WTC11 (cell line): ENCODE measurements around the gene CLASP1. TPM values are rescaled to one million over a fixed set of nuclear protein-coding genes. Genes with fewer than 3 reads are reported as not detected.

Source experiments
- ATAC-seq: fragments of 200-7000 bp; cut with Tn5 transposase; 2 replicates; pipeline ENCODE4 v1.10.0; 2021; ENCODE audit warnings: mild to moderate bottlenecking, moderate library complexity
- CTCF ChIA-PET: fragments of 300-600 bp; sonication (Branson Sonifier 250); formaldehyde crosslinking; loops from one replicate; lab custom pipeline; 2021; ENCODE audit warnings: antibody characterized with exemption; lab: Charles Lee
- POLR2A ChIA-PET: fragments of 350-600 bp; sonication (Branson Sonifier 250); formaldehyde crosslinking; loops from one replicate; lab custom pipeline; 2021; ENCODE audit warnings: antibody characterized with exemption; lab: Charles Lee
- DNase-seq: peaks from one replicate; pipeline ENCODE4 v3.0.0; 2021; ENCODE audit warnings: low spot score
- H3K27ac Mint-ChIP-seq: 2 replicates; pipeline ENCODE4 v1.8.0; 2021; ENCODE audit warnings: mixed read lengths
- H3K27me3 Mint-ChIP-seq: 2 replicates; pipeline ENCODE4 v1.8.0; 2021; ENCODE audit warnings: low read depth, mild to moderate bottlenecking, moderate library complexity, mixed read lengths
- H3K36me3 Mint-ChIP-seq: 2 replicates; pipeline ENCODE4 v1.8.0; 2021; ENCODE audit warnings: mixed read lengths
- H3K4me1 Mint-ChIP-seq: 2 replicates; pipeline ENCODE4 v1.8.0; 2022; ENCODE audit warnings: mixed read lengths
- H3K4me3 Mint-ChIP-seq: 2 replicates; pipeline ENCODE4 v1.8.0; 2021; ENCODE audit warnings: mild to moderate bottlenecking, moderate library complexity, mixed read lengths
- H3K9me3 Mint-ChIP-seq: 2 replicates; pipeline ENCODE4 v1.8.0; 2021; ENCODE audit warnings: mixed read lengths
- FOXK1 ChIP-seq: sonication (generic); formaldehyde crosslinking; IDR thresholded peaks from 2 replicates; pipeline ENCODE4 v1.8.0; 2022; ENCODE audit warnings: mild to moderate bottlenecking, moderate library complexity, missing genetic modification reagents
- FOXP1 ChIP-seq: sonication (generic); formaldehyde crosslinking; IDR thresholded peaks from 2 replicates; pipeline ENCODE4 v1.8.0; 2022; ENCODE audit warnings: missing genetic modification reagents, mild to moderate bottlenecking, moderate library complexity, borderline replicate concordance
- GTF2I ChIP-seq: fragments of 250-450 bp; sonication (Bioruptor Pico); conservative IDR thresholded peaks from 2 replicates; pipeline ENCODE4 v1.4.0; 2021; ENCODE audit warnings: mild to moderate bottlenecking
- KAT7 ChIP-seq: sonication (generic); formaldehyde crosslinking; IDR thresholded peaks from 2 replicates; pipeline ENCODE4 v1.8.1; 2023; ENCODE audit warnings: missing genetic modification reagents, mild to moderate bottlenecking, borderline replicate concordance
- MXD4 ChIP-seq: fragments of 250-450 bp; sonication (Bioruptor Pico); IDR thresholded peaks from 2 replicates; pipeline ENCODE4 v1.8.0; 2021; ENCODE audit warnings: mild to moderate bottlenecking, moderate library complexity, borderline replicate concordance
- NR1H2 ChIP-seq: sonication (generic); formaldehyde crosslinking; IDR thresholded peaks from 2 replicates; pipeline ENCODE4 v1.9.0; 2021; ENCODE audit warnings: mild to moderate bottlenecking, moderate library complexity, missing genetic modification reagents
- NR2C2 ChIP-seq: sonication (generic); formaldehyde crosslinking; IDR thresholded peaks from 2 replicates; pipeline ENCODE4 v1.8.0; 2022; ENCODE audit warnings: mild to moderate bottlenecking, missing genetic modification reagents
- SMAD3 ChIP-seq: sonication (generic); formaldehyde crosslinking; IDR thresholded peaks from 2 replicates; pipeline ENCODE4 v1.8.0; 2022; ENCODE audit warnings: missing genetic modification reagents, mild to moderate bottlenecking, borderline replicate concordance
- ZNF232 ChIP-seq: sonication (generic); formaldehyde crosslinking; IDR thresholded peaks from 2 replicates; pipeline ENCODE4 v1.8.0; 2022; ENCODE audit warnings: mild to moderate bottlenecking, missing genetic modification reagents
- ZNF396 ChIP-seq: fragments of 250-450 bp; sonication (Bioruptor Pico); IDR thresholded peaks from 2 replicates; pipeline ENCODE4 v1.8.0; 2021; ENCODE audit warnings: mild to moderate bottlenecking, moderate library complexity, borderline replicate concordance
- ZNF671 ChIP-seq: fragments of 250-450 bp; sonication (Bioruptor Pico); IDR thresholded peaks from 2 replicates; pipeline ENCODE4 v1.8.0; 2021; ENCODE audit warnings: mild to moderate bottlenecking
- total RNA-seq: library from RNA; stranded (reverse); gene quantifications from 3 replicates; pipeline ENCODE4 v1.2.3, GENCODE V29; 2021
- TF ChIP-seq, protein P1 (sequence below): sonication (generic); formaldehyde crosslinking; IDR thresholded peaks from 2 replicates; pipeline ENCODE4 v1.8.1; 2022; ENCODE audit warnings: low read depth, missing genetic modification reagents, borderline replicate concordance
- TF ChIP-seq, protein P2 (sequence below): fragments of 250-450 bp; sonication (Bioruptor Pico); IDR thresholded peaks from 2 replicates; pipeline ENCODE4 v1.9.0; 2021; ENCODE audit warnings: mild to moderate bottlenecking, borderline replicate concordance
- TF ChIP-seq, protein P3 (sequence below): sonication (generic); formaldehyde crosslinking; IDR thresholded peaks from 2 replicates; pipeline ENCODE4 v1.8.0; 2023; ENCODE audit warnings: missing genetic modification reagents
- TF ChIP-seq, protein P4 (sequence below): sonication (generic); formaldehyde crosslinking; IDR thresholded peaks from 2 replicates; pipeline ENCODE4 v1.8.0; 2022; ENCODE audit warnings: mild to moderate bottlenecking, missing genetic modification reagents
- TF ChIP-seq, protein P5 (sequence below): sonication (generic); formaldehyde crosslinking; IDR thresholded peaks from 2 replicates; pipeline ENCODE4 v1.8.1; 2022; ENCODE audit warnings: low read depth, mild to moderate bottlenecking, moderate library complexity, missing genetic modification reagents, borderline replicate concordance
- TF ChIP-seq, protein P6 (sequence below): sonication (generic); formaldehyde crosslinking; IDR thresholded peaks from 2 replicates; pipeline ENCODE4 v1.8.0; 2023; ENCODE audit warnings: mild to moderate bottlenecking, missing genetic modification reagents
- TF ChIP-seq, protein P7 (sequence below): sonication (generic); formaldehyde crosslinking; IDR thresholded peaks from 2 replicates; pipeline ENCODE4 v1.8.1; 2022; ENCODE audit warnings: mild to moderate bottlenecking, moderate library complexity, missing genetic modification reagents

CLASP1 gene
- total RNA-seq, 1 experiment from 2014 or later = 50.0 TPM

DNA sequence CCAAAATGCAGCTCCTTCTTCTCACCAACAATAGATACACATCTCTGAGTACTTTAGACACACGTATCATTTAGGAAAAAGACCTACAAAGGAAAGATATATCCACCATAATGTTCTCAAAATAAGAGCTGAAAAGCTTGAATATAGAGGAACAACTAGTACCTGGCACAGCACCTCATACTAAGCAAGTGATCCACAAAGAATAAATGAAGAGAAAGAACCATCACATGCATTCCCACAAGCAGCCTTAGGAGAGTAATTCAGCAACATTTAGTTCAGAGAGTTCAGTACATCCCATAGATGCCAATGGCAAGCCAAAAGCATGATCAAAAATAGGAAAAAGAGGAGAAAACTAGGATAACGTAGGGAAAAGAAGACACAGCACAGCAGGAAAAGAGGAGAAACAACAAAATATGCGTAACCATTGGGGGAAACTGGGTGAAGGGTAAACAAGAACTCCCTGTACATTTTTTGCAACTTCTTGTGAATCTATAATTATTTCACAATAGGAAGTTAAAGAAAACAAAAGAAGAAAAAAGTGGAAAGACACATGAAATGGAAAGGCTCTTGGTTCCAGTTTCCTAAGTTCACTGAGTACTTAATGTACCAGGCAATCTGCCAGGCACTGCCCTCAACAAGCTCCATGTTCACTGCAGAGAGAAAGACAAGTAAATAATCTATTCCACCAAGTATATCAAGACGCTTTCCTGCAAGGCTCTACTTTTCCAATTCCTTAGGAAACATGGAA is 22.3 kb downstream of the CLASP1 start:
- peaks cover 12% of the 10 kb centered on the region for H3K9me3 Mint-ChIP-seq
- TF ChIP-seq KAT7 (CRISPR knock-in tag) = no peak
- TF ChIP-seq, protein P1, sequence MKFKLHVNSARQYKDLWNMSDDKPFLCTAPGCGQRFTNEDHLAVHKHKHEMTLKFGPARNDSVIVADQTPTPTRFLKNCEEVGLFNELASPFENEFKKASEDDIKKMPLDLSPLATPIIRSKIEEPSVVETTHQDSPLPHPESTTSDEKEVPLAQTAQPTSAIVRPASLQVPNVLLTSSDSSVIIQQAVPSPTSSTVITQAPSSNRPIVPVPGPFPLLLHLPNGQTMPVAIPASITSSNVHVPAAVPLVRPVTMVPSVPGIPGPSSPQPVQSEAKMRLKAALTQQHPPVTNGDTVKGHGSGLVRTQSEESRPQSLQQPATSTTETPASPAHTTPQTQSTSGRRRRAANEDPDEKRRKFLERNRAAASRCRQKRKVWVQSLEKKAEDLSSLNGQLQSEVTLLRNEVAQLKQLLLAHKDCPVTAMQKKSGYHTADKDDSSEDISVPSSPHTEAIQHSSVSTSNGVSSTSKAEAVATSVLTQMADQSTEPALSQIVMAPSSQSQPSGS (CRISPR knock-in tag) = no peak
- TF ChIP-seq NR2C2 (CRISPR knock-in tag) = no peak
- no peak for TF ChIP-seq MXD4 (CRISPR knock-in tag)
- no peak for TF ChIP-seq FOXP1
- TF ChIP-seq, protein P2, sequence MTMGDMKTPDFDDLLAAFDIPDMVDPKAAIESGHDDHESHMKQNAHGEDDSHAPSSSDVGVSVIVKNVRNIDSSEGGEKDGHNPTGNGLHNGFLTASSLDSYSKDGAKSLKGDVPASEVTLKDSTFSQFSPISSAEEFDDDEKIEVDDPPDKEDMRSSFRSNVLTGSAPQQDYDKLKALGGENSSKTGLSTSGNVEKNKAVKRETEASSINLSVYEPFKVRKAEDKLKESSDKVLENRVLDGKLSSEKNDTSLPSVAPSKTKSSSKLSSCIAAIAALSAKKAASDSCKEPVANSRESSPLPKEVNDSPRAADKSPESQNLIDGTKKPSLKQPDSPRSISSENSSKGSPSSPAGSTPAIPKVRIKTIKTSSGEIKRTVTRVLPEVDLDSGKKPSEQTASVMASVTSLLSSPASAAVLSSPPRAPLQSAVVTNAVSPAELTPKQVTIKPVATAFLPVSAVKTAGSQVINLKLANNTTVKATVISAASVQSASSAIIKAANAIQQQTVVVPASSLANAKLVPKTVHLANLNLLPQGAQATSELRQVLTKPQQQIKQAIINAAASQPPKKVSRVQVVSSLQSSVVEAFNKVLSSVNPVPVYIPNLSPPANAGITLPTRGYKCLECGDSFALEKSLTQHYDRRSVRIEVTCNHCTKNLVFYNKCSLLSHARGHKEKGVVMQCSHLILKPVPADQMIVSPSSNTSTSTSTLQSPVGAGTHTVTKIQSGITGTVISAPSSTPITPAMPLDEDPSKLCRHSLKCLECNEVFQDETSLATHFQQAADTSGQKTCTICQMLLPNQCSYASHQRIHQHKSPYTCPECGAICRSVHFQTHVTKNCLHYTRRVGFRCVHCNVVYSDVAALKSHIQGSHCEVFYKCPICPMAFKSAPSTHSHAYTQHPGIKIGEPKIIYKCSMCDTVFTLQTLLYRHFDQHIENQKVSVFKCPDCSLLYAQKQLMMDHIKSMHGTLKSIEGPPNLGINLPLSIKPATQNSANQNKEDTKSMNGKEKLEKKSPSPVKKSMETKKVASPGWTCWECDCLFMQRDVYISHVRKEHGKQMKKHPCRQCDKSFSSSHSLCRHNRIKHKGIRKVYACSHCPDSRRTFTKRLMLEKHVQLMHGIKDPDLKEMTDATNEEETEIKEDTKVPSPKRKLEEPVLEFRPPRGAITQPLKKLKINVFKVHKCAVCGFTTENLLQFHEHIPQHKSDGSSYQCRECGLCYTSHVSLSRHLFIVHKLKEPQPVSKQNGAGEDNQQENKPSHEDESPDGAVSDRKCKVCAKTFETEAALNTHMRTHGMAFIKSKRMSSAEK (CRISPR knock-in tag) = no peak
- TF ChIP-seq, protein P3, sequence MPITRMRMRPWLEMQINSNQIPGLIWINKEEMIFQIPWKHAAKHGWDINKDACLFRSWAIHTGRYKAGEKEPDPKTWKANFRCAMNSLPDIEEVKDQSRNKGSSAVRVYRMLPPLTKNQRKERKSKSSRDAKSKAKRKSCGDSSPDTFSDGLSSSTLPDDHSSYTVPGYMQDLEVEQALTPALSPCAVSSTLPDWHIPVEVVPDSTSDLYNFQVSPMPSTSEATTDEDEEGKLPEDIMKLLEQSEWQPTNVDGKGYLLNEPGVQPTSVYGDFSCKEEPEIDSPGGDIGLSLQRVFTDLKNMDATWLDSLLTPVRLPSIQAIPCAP (CRISPR knock-in tag) = no peak
- TF ChIP-seq GTF2I (CRISPR knock-in tag) = no peak
- TF ChIP-seq, protein P4, sequence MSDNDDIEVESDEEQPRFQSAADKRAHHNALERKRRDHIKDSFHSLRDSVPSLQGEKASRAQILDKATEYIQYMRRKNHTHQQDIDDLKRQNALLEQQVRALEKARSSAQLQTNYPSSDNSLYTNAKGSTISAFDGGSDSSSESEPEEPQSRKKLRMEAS (CRISPR knock-in tag) = no peak
- no peak for TF ChIP-seq ZNF396
- no peak for TF ChIP-seq NR1H2 (CRISPR knock-in tag)
- no peak for TF ChIP-seq ZNF671
- no peak for TF ChIP-seq SMAD3 (CRISPR knock-in tag)
- TF ChIP-seq, protein P5, sequence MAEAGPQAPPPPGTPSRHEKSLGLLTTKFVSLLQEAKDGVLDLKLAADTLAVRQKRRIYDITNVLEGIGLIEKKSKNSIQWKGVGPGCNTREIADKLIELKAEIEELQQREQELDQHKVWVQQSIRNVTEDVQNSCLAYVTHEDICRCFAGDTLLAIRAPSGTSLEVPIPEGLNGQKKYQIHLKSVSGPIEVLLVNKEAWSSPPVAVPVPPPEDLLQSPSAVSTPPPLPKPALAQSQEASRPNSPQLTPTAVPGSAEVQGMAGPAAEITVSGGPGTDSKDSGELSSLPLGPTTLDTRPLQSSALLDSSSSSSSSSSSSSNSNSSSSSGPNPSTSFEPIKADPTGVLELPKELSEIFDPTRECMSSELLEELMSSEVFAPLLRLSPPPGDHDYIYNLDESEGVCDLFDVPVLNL (CRISPR knock-in tag) = no peak
- no peak for TF ChIP-seq FOXK1 (CRISPR knock-in tag)
- no peak for TF ChIP-seq ZNF232 (CRISPR knock-in tag)
- TF ChIP-seq, protein P6, sequence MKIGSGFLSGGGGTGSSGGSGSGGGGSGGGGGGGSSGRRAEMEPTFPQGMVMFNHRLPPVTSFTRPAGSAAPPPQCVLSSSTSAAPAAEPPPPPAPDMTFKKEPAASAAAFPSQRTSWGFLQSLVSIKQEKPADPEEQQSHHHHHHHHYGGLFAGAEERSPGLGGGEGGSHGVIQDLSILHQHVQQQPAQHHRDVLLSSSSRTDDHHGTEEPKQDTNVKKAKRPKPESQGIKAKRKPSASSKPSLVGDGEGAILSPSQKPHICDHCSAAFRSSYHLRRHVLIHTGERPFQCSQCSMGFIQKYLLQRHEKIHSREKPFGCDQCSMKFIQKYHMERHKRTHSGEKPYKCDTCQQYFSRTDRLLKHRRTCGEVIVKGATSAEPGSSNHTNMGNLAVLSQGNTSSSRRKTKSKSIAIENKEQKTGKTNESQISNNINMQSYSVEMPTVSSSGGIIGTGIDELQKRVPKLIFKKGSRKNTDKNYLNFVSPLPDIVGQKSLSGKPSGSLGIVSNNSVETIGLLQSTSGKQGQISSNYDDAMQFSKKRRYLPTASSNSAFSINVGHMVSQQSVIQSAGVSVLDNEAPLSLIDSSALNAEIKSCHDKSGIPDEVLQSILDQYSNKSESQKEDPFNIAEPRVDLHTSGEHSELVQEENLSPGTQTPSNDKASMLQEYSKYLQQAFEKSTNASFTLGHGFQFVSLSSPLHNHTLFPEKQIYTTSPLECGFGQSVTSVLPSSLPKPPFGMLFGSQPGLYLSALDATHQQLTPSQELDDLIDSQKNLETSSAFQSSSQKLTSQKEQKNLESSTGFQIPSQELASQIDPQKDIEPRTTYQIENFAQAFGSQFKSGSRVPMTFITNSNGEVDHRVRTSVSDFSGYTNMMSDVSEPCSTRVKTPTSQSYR = no peak
- TF ChIP-seq, protein P7, sequence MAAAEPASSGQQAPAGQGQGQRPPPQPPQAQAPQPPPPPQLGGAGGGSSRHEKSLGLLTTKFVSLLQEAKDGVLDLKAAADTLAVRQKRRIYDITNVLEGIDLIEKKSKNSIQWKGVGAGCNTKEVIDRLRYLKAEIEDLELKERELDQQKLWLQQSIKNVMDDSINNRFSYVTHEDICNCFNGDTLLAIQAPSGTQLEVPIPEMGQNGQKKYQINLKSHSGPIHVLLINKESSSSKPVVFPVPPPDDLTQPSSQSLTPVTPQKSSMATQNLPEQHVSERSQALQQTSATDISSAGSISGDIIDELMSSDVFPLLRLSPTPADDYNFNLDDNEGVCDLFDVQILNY (CRISPR knock-in tag) = no peak
- CTCF ChIA-PET = no interaction called here
- POLR2A ChIA-PET = no interaction called here
- no peaks in the 10 kb centered on the region for H3K27me3 Mint-ChIP-seq
- no peaks in the 10 kb centered on the region for H3K4me1 Mint-ChIP-seq
- no peak overlapping the region for H3K4me3 Mint-ChIP-seq
- DNase-seq = no peak
- peaks cover 16% of the 10 kb centered on the region for H3K36me3 Mint-ChIP-seq
- no peak overlapping the region for H3K27ac Mint-ChIP-seq
- ATAC-seq = no peak
